GM21515 (cell line): ENCODE results near the gene TNS1.

Experiments used
- ATAC-seq: cut with Tn5 transposase; IDR thresholded peaks from one replicate; pipeline ENCODE4 v1.9.1; 2021; ENCODE audit not compliant: unreplicated experiment

Gene TNS1

DNA sequence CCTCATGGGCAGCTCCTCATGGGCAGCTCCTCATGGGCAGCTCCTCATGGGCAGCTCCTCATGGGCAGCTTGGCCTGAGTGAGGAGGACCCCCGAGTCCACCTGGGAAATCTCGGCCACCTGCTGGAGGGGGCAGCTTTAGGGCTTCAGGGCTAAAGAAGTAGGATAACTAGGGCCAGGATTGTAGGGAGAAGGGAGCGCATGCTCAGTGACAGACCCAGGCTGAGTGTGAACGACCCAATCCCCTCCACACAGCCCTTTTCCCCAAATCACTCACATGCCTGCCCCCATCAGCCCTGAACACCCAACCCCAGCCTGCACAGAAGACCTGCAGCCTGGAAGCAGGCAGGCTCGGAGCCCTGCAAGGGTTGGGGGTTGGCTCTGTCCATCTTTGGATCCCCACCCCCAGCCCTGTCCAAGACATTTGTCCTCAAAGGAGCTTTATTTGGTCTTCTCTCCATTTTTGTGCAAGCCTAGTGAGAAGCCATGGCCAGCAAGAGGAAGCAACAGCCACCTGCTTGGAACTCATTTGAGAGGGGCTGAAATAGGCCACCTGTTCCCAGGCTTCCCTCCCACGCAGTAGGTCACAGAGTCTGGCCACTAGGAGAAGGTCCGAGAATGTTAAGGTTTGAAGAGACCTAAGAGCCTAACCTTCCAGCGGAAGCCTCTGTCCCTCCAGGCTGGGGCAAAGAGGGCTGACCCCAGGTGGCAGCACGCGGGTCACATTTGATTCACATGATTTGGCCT lies 249.9 kb downstream of the TNS1 start:
- no peak for ATAC-seq

DNA sequence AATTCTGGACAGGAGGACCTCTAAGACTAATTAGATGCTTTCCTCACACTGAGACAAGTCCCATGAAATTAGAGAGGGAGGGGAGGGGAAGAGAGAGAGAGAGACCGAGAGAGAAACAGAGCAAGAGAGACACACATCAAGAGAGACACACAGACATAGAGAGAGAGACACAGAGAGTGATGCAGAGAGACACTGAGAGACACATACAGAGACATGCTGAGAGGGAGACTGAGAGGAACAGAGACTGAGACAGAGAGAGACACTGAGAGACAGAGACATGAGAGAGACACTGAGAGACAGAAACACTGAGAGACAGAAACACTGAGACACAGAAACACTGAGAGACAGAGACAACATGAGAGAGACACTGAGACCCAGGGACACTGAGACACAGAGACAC lies 250.8 kb downstream of the TNS1 start:
- ATAC-seq = no peak

DNA sequence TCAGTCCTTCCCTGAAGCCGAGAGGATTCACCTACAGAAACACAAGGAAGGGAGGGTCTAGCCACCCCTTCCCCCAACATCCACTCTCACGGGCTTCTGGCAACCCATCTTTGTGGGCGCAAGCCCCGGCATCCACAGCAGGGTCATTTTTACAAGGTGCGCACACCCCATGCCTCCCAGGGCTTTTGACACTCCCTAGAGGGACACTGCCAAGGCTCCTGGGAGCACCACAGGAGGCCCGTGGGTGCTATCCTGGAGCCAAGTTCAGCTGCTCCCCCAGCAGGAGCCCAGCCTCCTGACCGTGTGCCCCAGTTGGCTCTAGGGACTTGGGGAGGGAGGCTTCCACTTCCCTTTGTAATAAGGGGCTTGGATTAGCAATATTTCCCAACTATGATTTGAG lies 251.6 kb downstream of the TNS1 start:
- ATAC-seq = no peak
